BE2C (cell line): Measurements from ENCODE around the gene PTTG2.

Source experiments
- DNase-seq: peaks from one replicate; pipeline ENCODE4 v3.0.0-alpha.2; 2020
- H3K27me3 ChIP-seq: fragments of 250-450 bp; sonication (Bioruptor Pico); 2 replicates; pipeline ENCODE4 v1.5.1; 2020; ENCODE audit warnings: mild to moderate bottlenecking
- H3K36me3 ChIP-seq: fragments of 250-450 bp; sonication (Bioruptor Pico); 2 replicates; pipeline ENCODE4 v1.5.1; 2020; ENCODE audit warnings: mild to moderate bottlenecking
- H3K4me1 ChIP-seq: fragments of 250-450 bp; sonication (Bioruptor Pico); 2 replicates; pipeline ENCODE4 v1.5.1; 2020
- H3K4me3 ChIP-seq: 2 replicates; pipeline ENCODE4 v1.5.1; 2011; ENCODE audit warnings: low read depth, low read length
- H3K9me3 ChIP-seq: fragments of 250-450 bp; sonication (Bioruptor Pico); 2 replicates; pipeline ENCODE4 v1.5.1; 2020
- CTCF ChIP-seq: IDR thresholded peaks from 2 replicates; pipeline ENCODE4 v1.5.1; 2012; ENCODE audit warnings: mild to moderate bottlenecking, low read depth, low read length

PTTG2 gene

GRCh38 chr4:37978248-37978924 lies 18.2 kb downstream of the PTTG2 start:
- H3K27me3 ChIP-seq, result peaks cover 3% of the 10 kb centered on the region; the same call in 1 of the 2 replicates
- no peaks in the 10 kb centered on the region for H3K9me3 ChIP-seq
- no peak for DNase-seq
- H3K36me3 ChIP-seq, result no peaks in the 10 kb centered on the region
- no peak for TF ChIP-seq CTCF
- H3K4me1 ChIP-seq, result no peaks in the 10 kb centered on the region
- H3K4me3 ChIP-seq, result peak overlapping the region; percentile 63

- Histone ChIP-seq H3K27me3 (peaks cover 3% of the 10 kb centered on the region; the same call in 1 of the 2 replicates), H3K9me3 (no peaks in the 10 kb centered on the region), H3K4me3 (no peak overlapping the region), H3K4me1 (no peaks in the 10 kb centered on the region), H3K36me3 (no peaks in the 10 kb centered on the region)
- TF ChIP-seq CTCF, result no peak
- no peak for DNase-seq
Measured at GRCh38 chr4:37980246-37980645, 20.0 kb downstream of the PTTG2 start.

GRCh38 chr4:37981425-37981824 lies 21.2 kb downstream of the PTTG2 start:
- DNase-seq, result no peak
- peaks cover 3% of the 10 kb centered on the region; the same call in 1 of the 2 replicates for H3K27me3 ChIP-seq
- H3K9me3 ChIP-seq, result no peaks in the 10 kb centered on the region
- H3K4me3 ChIP-seq, result no peak overlapping the region
- TF ChIP-seq CTCF, result no peak
- no peaks in the 10 kb centered on the region for H3K4me1 ChIP-seq
- H3K36me3 ChIP-seq, result no peaks in the 10 kb centered on the region

- no peaks in the 10 kb centered on the region for H3K9me3 ChIP-seq
- no peak overlapping the region for H3K4me3 ChIP-seq
- no peaks in the 10 kb centered on the region for H3K36me3 ChIP-seq
- H3K27me3 ChIP-seq, result peaks cover 3% of the 10 kb centered on the region; the same call in 1 of the 2 replicates
- no peak for TF ChIP-seq CTCF
- no peaks in the 10 kb centered on the region for H3K4me1 ChIP-seq
- no peak for DNase-seq
Measured at GRCh38 chr4:37981844-37982720, 21.9 kb downstream of the PTTG2 start.

GRCh38 chr4:37982736-37983135 lies 22.5 kb downstream of the PTTG2 start:
- TF ChIP-seq CTCF, result no peak
- DNase-seq, result no peak
- Histone ChIP-seq H3K27me3 (peaks cover under 1% of the 10 kb centered on the region; the same call in 1 of the 2 replicates), H3K4me1 (no peaks in the 10 kb centered on the region), H3K4me3 (no peak overlapping the region), H3K36me3 (no peaks in the 10 kb centered on the region), H3K9me3 (no peaks in the 10 kb centered on the region)

- H3K36me3 ChIP-seq, result no peaks in the 10 kb centered on the region
- TF ChIP-seq CTCF, result no peak
- no peaks in the 10 kb centered on the region for H3K9me3 ChIP-seq
- no peaks in the 10 kb centered on the region for H3K27me3 ChIP-seq
- H3K4me3 ChIP-seq, result no peak overlapping the region
- H3K4me1 ChIP-seq, result no peaks in the 10 kb centered on the region
- DNase-seq, result no peak
Measured at GRCh38 chr4:37983951-37984350, 23.8 kb downstream of the PTTG2 start.
